ENCODE results near the gene PUM2.
"Not testable (repeated sequence)": the region's sequence is repeated elsewhere in the genome, so short reads cannot be mapped to it uniquely, and the experiment has no call there.

The PUM2 gene, protein sequence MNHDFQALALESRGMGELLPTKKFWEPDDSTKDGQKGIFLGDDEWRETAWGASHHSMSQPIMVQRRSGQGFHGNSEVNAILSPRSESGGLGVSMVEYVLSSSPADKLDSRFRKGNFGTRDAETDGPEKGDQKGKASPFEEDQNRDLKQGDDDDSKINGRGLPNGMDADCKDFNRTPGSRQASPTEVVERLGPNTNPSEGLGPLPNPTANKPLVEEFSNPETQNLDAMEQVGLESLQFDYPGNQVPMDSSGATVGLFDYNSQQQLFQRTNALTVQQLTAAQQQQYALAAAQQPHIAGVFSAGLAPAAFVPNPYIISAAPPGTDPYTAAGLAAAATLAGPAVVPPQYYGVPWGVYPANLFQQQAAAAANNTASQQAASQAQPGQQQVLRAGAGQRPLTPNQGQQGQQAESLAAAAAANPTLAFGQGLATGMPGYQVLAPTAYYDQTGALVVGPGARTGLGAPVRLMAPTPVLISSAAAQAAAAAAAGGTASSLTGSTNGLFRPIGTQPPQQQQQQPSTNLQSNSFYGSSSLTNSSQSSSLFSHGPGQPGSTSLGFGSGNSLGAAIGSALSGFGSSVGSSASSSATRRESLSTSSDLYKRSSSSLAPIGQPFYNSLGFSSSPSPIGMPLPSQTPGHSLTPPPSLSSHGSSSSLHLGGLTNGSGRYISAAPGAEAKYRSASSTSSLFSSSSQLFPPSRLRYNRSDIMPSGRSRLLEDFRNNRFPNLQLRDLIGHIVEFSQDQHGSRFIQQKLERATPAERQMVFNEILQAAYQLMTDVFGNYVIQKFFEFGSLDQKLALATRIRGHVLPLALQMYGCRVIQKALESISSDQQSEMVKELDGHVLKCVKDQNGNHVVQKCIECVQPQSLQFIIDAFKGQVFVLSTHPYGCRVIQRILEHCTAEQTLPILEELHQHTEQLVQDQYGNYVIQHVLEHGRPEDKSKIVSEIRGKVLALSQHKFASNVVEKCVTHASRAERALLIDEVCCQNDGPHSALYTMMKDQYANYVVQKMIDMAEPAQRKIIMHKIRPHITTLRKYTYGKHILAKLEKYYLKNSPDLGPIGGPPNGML

GRCh38 chr2:20350753-20351554, at the start of gene PUM2:
TSS of gene PUM2 (minus strand) at chr2:20350844. CDS start at chr2:20327360, 23,484 bp downstream.
- peak; percentile 96 for DNase-seq

GRCh38 chr2:20400306-20400705, 49.7 kb upstream of the PUM2 start:
- no peak for DNase-seq

- no peak for DNase-seq
Measured at GRCh38 chr2:20398956-20399567, 48.4 kb upstream of the PUM2 start.

DNA sequence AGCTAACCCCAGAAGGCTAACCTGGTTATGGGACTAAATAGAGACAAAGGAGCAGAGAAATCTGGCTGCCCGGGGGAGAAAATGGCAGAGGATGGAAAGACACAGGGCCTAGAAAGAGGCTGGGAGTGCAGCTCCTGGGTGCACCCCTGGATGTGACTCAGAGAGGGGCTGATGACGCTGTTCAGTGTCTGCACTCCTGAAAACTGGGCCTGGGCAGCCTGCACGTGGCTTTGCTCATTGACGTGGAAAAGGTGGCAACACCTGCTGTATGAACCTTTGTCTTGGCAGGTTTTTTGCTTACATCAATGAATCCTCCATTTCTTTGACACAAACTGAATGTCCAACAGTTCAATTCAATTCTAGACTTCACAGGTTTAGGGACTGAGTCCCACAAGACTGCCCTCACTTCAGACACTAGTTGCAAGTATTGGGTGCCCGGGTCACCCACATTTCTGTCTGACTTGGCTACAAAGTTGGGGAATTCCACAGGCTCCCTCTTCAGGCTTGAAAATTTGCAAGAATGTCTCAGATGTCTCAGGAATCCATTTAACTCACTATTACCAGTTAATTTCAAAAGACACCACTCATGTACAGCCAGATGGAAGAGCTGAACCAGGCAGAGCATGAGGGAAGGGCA, 47.3 kb upstream of the PUM2 start:
- no peak for DNase-seq

GRCh38 chr2:20396356-20397000, 45.8 kb upstream of the PUM2 start:
- no peak for DNase-seq

GRCh38 chr2:20393986-20394385, 43.3 kb upstream of the PUM2 start:
- no peak for DNase-seq

DNA sequence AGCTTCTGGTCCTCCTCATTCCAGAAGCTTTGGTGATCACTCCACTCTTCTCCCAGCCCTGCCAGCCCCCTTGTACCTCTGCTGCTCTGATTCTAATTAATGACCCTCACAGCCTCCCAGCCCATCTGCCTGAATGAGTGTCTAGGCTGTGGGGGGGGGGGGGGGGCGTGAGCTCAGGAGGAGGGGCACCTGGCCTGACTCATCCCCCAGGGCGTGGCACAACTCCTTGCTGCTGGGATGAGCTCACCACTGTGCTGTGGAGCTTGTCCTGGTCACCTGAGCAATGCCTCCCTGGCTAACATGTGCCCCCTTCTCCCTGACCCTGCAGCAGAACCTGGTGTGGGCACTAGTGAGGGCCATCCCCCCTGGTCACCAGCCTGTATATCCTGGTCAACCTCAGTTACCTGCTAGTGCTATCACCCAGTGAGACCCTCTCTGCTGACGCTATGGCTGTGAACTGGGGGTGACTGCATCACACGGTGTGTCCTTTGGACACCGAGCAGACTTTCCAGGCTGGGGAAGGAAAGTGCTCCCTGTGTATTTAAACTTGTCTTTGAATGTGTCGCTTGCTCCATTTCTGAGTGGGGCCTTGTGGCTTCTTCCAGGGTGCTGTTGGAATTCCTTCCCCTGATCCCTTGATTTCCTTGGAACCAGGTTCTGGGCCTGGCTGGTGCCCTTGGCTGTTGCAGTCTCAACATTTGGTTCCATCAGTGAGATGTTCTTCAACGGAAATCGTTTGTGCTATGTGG, 41.5 kb upstream of the PUM2 start:
- no peak for DNase-seq

DNA sequence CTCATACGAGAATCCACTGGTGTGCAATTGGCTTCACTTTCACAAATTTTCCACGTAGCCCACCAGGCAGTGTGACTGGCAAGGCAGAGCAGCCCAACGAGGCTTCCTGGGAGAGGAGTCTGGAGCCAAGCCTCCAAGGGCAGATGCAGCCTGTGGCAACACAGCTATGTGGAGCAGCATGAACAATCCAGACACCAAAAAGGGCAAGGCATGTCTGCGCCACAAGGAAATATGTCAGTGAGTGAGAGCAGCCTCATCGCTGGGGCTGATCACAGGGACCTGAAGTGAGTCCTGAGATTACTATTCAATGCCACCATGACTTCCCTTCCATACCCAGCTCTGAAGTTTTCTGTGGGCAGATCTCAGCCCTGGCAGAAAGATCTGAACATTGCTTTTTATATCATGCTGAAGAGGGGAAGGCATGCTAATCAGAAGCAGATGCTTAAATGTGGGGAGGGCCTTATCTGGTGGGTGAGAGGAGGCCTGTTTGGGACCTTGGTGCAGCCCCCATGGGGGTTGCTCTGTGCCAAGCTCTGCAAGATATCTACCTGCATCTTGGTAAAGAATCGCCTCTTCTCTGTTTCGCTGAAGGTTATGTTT, 40.0 kb upstream of the PUM2 start:
- no peak for DNase-seq

GRCh38 chr2:20384953-20385352, 34.3 kb upstream of the PUM2 start:
- no peak for DNase-seq

DNA sequence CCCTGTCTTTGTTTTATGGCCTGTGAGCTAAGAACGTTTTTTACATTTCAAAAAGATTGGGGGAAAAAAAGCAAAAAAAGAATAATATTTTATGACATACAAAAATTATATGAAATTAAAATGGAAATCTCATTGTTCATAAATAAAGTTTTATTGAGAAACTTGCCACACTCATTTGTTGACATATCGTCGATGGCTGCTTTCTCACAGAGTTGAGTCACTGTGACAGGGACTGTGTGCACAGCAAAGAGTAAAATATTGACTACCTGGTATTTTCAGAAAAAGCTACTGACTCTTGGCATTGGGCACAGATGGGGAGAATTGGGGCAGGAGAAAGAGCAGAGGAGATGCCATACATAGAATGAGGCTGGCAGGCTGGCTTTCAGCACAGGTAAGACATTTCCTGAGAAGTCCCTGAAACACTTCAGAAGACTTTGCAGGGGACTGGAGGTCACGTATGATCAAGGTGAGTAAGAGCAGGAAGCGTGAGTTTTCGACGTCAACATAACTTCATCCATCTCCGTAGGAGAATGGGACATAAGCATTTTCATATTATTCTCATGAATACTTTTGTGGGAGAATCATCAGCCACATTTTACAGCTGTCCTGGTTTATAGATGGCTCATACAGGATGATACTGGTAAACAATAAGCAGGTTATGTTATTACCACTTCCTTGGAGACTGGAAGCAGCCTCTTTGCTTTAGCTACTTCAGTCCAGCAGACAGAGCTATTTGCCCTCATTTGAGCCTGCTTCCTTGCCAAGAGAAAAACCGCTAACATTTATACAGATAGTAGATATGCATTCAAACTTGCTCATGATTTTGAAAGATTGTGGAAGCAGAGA, 32.5 kb upstream of the PUM2 start:
- DNase-seq = no peak

DNA sequence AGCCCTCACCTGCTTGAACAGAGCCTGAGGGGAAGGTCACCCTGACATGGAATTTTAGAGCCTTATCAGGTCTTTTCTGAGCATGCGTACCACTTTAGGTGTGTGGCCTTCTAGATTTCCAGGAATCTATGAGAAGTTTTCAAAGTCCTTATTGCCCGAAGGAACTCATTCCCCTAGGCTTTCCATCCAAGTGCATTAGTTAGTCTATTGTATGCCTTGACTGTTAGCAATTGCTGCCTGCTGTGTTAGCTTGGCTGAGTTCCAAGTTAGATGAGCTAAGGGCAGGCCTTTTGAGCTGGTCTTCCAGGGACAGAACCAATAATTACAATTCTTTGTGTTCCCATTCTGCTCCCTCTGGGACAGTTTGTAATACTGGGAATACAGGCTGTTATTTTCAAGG, 30.8 kb upstream of the PUM2 start:
- peak; percentile 23 for DNase-seq

- DNase-seq = no peak
Measured at GRCh38 chr2:20378891-20379519, 28.4 kb upstream of the PUM2 start.

DNA sequence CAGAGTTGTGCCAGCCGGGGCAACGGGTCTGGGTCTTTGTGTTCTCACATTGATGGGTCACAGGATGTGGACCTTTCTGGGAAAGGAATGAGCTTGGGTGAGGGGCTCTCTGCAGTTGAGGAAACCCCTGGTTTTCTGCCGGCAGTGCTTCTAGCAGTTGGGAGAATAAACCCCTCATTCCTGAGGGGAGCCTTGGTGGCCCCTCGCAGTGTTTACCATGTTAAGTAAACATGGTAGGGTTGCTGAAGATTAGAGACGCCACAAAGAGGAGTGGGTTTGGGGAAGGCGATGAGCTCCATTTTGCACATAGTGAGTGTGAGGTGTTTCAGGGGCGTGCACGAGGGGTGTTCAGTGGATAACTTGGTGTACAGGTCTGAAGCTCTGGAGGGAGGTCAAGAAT, 27.7 kb upstream of the PUM2 start:
- DNase-seq = no peak

DNA sequence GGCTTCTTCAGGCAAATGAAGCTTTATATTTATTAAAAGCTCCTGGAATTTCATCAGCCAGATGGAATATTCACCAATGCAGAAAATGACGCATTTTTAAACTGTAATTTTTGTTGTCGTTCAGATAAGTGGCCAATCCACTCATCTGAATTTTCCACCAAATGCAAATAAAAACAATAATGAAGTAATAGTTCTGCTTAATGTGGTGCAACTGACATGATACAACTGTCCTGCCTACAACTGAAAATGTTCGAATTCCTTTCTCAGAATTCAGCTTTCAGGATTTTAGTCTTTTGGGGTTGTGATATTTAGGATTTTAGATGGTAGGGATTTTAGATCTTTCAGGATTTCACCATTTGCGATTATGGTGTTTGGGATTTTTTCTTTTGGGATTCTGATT, 27.1 kb upstream of the PUM2 start:
- DNase-seq = no peak

GRCh38 chr2:20374982-20375381, 24.3 kb upstream of the PUM2 start:
- not testable (repeated sequence) for DNase-seq

DNA sequence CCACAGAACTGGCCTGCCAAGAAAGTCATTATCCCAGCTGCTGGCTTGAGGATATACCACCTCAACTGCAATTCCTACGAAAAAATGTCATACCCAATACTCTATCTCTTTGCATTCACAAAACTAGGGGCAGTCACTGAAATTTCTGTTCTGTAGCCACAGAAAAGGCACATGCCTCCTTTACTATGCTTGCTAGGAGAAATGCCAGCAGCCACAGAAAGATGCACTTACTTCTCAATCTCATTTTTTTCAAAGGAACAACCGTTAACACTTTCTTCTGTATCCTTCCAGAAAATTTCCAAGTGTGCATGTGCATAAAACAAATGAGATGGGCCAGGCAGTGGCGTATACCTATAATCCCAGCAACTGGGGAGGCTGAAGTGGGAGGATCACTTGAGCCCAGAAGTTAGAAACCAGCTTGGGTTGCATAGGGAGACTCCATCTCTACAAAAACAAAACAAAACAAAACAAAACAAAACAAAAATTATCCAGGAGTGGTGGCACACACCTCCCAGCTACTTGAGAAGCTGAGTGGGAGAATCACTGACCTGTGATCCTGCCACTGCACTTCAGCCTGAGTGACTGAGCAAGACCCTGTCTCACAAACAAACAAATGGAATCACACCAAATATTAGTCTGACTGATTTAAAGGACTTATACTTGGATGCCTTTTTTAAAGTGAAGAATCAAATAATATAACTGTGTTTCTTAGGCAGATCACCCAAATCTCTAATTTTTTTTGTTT, 22.4 kb upstream of the PUM2 start:
- DNase-seq = no peak

- no peak for DNase-seq
Measured at GRCh38 chr2:20371323-20372025, 20.8 kb upstream of the PUM2 start.
